ENCODE results near the gene BEND6.

DNA sequence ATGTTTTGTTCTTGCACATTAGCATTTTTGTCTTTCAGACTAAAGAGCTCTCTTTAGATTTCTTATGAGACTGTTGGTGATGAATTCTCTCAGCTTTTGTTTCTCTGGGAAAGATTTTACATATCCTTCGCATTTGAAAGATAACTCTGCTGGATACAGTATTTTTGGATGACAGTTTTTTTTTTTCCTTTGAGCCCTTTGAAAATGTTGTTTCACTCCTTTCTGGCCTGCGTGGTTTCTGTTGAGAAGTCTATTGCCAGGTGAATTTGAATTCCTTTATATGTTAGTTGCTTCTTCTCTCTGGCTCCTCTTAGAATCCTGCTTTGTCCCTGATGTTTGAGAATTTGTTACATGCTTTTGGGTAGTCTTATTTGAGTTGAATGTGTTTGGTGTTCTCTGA lies 69.4 kb downstream of the BEND6 start:
- TF ChIP-seq CTCF (IDR thresholded peaks at IDR 0.05), result no peak
- TF ChIP-seq EP300 (IDR thresholded peaks at IDR 0.05; ENCODE audit: low read depth), result no peak
- TF ChIP-seq POLR2A (IDR thresholded peaks at IDR 0.05), result no peak
- TF ChIP-seq POLR2AphosphoS5 (IDR thresholded peaks at IDR 0.05), result no peak
